OCI-LY7 (cell line): Measurements from ENCODE around the gene SAPCD1.

Source experiments
- CTCF ChIP-seq: fragments of 200-600 bp; sonication (generic); conservative IDR thresholded peaks from 2 replicates; pipeline ENCODE4 v1.5.1; 2014; ENCODE audit warnings: mild to moderate bottlenecking, antibody characterized with exemption, low read length, moderate library complexity, mixed read lengths
- EZH2phosphoT487 ChIP-seq: fragments of 200-600 bp; sonication (generic); IDR thresholded peaks from 2 replicates; pipeline ENCODE4 v1.6.1; 2018; ENCODE audit warnings: low read depth, borderline replicate concordance, mild to moderate bottlenecking, mixed run types, antibody characterized with exemption, low read length, moderate library complexity, mixed read lengths

- TF ChIP-seq CTCF (no peak), EZH2phosphoT487 (no peak)
Observed at GRCh38 chr6:31752739-31753319, 9.6 kb upstream of the SAPCD1 start.
